ENCODE measurements around the gene NTNG2.

Gene NTNG2

DNA sequence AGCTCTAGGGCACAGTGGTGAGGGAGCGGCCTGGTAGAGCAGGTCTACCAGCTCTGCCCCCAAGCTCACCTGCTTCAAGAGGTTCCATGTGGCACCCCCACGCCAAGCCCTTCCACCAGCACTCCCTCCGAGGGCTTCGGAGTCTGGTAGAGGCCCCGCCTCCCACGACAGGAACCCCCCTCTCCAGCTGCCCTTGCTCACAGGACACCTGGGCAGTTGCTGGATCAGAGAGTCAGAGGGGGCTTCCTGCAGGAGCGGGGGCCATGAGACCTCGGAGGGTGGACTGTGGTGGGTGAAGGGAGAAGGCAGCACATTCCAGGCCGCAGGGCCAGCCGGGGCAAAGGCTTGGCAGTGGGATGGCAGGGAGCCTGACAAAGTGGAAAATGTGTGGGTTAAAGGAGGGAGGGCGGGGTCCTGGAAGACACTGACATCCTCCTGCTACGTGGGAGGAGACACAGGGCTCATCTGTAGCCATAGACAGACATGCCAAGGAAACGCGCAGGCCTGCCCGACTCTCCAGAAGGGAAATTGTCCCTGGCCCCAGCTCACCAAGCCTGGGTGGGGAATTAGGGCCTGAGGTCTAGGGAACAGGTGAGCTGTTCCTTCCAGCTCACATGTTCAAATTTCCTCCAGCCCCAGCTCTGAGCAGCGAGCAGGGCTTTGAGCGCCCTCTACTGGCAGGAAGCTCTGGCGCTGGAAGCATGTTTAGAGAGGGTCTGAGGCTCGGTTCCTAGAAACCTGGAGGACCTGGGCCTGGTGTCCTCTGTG, 74.2 kb downstream of the NTNG2 start:
- TF ChIP-seq GATA2 (IDR thresholded peaks at IDR 0.05; ENCODE audit: low read depth, low read length) (no peak), GATA3 (IDR thresholded peaks at IDR 0.05; ENCODE audit: low read depth, low read length) (no peak)

GRCh38 chr9:132236662-132237311, 74.9 kb downstream of the NTNG2 start:
- TF ChIP-seq GATA3 (IDR thresholded peaks at IDR 0.05; ENCODE audit: low read depth, low read length) (no peak), GATA2 (IDR thresholded peaks at IDR 0.05; ENCODE audit: low read depth, low read length) (no peak)

DNA sequence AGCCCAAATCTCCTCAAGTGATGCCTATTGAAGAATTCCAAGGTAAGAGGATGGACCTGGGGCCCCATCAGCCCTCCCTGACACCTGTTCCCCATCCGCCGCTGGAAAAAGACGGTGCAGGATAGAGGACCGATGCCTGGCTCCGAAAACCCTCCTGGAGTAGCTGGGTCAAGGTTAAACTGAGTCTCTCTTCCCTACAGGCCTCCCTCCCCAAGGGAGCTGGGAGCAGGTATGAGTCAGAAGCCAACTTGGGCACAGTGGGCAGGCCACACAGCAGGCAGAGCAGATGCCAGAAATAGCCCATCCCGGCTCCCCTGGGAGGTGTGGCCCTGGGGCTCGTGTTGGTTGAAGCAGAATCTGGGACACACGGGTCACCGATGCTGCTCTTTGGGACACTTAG, 75.6 kb downstream of the NTNG2 start:
- TF ChIP-seq GATA2 (IDR thresholded peaks at IDR 0.05; ENCODE audit: low read depth, low read length) = no peak
- TF ChIP-seq GATA3 (IDR thresholded peaks at IDR 0.05; ENCODE audit: low read depth, low read length) = no peak

DNA sequence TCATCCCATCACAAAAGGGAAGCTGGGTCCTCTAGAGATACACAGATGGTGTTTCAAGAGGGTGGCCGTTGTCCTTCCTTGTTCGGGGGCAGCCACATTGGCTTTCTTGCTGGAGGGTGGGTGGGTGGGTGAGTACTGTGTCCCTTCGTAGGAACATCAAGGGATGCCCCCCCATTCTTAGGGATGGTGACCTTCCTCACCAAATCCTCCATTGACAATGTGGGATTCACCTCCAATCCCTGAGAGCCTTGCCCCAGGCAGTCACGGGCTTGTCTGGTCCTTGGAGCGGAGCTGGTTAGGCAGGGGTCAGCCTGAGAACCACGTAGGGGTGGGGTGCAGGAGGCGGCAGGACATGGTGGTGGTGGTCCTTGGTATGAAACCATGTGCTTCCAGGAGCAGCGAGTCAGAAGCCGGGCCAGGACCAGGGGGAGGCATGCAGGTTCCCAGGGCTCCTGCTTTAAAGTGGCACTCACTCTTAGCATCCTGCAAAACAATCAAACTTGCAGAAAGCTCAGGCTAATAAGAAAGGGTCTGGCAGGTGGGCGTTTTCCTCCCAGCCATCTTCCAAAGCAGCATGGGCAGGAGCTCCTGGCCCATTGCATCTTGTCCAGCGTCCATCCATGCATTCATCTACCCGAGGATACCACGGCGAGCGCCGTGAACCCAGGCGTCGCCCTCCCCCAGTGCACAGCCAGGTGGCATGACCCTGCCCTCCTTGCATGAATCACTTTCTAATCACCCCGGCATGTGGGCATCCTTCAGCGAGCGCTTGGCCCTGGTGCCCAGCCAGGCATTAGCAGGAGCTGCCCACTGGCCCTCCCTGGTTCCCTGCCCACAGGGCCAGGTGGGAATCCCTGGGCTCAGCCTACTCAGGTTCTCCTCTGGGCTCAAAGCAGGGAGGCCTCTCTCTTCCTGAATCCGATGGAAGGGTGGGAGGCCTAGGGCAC, 76.4 kb downstream of the NTNG2 start:
- TF ChIP-seq GATA3 (IDR thresholded peaks at IDR 0.05; ENCODE audit: low read depth, low read length) = no peak
- no peak for TF ChIP-seq GATA2 (IDR thresholded peaks at IDR 0.05; ENCODE audit: low read depth, low read length)

- TF ChIP-seq GATA3 (IDR thresholded peaks at IDR 0.05; ENCODE audit: low read depth, low read length) (no peak), GATA2 (IDR thresholded peaks at IDR 0.05; ENCODE audit: low read depth, low read length) (no peak)
Observed at GRCh38 chr9:132238992-132239391, 77.1 kb downstream of the NTNG2 start.

- TF ChIP-seq GATA3 (IDR thresholded peaks at IDR 0.05; ENCODE audit: low read depth, low read length) (no peak), GATA2 (IDR thresholded peaks at IDR 0.05; ENCODE audit: low read depth, low read length) (no peak)
Observed at GRCh38 chr9:132239518-132239917, 77.7 kb downstream of the NTNG2 start.

GRCh38 chr9:132239999-132240840, 78.4 kb downstream of the NTNG2 start:
- TF ChIP-seq GATA3 (IDR thresholded peaks at IDR 0.05; ENCODE audit: low read depth, low read length) (no peak), GATA2 (IDR thresholded peaks at IDR 0.05; ENCODE audit: low read depth, low read length) (no peak; the same call in 1 of the 2 replicates)

- TF ChIP-seq GATA3 (IDR thresholded peaks at IDR 0.05; ENCODE audit: low read depth, low read length) (no peak), GATA2 (IDR thresholded peaks at IDR 0.05; ENCODE audit: low read depth, low read length) (no peak)
Observed at GRCh38 chr9:132240841-132241482, 79.1 kb downstream of the NTNG2 start.

GRCh38 chr9:132241483-132241839, 79.6 kb downstream of the NTNG2 start:
- TF ChIP-seq GATA3 (IDR thresholded peaks at IDR 0.05; ENCODE audit: low read depth, low read length) = no peak
- TF ChIP-seq GATA2 (IDR thresholded peaks at IDR 0.05; ENCODE audit: low read depth, low read length) = no peak

- TF ChIP-seq GATA3 (IDR thresholded peaks at IDR 0.05; ENCODE audit: low read depth, low read length) = no peak
- no peak for TF ChIP-seq GATA2 (IDR thresholded peaks at IDR 0.05; ENCODE audit: low read depth, low read length)
Observed at GRCh38 chr9:132241840-132242620, 80.2 kb downstream of the NTNG2 start.

- TF ChIP-seq GATA2 (IDR thresholded peaks at IDR 0.05; ENCODE audit: low read depth, low read length) (no peak), GATA3 (IDR thresholded peaks at IDR 0.05; ENCODE audit: low read depth, low read length) (no peak)
Observed at GRCh38 chr9:132242621-132243155, 80.8 kb downstream of the NTNG2 start.
